IMR-90 (cell line): ENCODE data around the gene SEMA5A.
"Not testable (repeated sequence)": the region's sequence is repeated elsewhere in the genome, so short reads cannot be mapped to it uniquely, and the experiment has no call there.

Experiments
- BHLHE40 ChIP-seq: fragments of 150-350 bp; IDR thresholded peaks from 2 replicates; pipeline ENCODE4 v1.6.1; 2016; ENCODE audit warnings: mild to moderate bottlenecking, low read depth, low read length
- CEBPB ChIP-seq: IDR thresholded peaks from 2 replicates; pipeline ENCODE4 v1.6.1; 2012; ENCODE audit warnings: low read depth, low read length, improper control_type of control experiment
- MAZ ChIP-seq: IDR thresholded peaks from 2 replicates; pipeline ENCODE4 v1.6.1; 2012; ENCODE audit warnings: low read depth, mild to moderate bottlenecking, low read length, improper control_type of control experiment, moderate library complexity, borderline replicate concordance
- POLR2A ChIP-seq: IDR thresholded peaks from 2 replicates; pipeline ENCODE4 v1.6.1; 2012; ENCODE audit warnings: mild to moderate bottlenecking, low read depth, low read length
- RAD21 ChIP-seq: IDR thresholded peaks from 2 replicates; pipeline ENCODE4 v1.6.1; 2012; ENCODE audit warnings: low read length, improper control_type of control experiment
- RFX5 ChIP-seq: IDR thresholded peaks from 2 replicates; pipeline ENCODE4 v1.8.0; 2012; ENCODE audit warnings: low read depth, mild to moderate bottlenecking, low read length, moderate library complexity
- USF2 ChIP-seq: fragments of 150-350 bp; IDR thresholded peaks from 2 replicates; pipeline ENCODE4 v1.6.1; 2017; ENCODE audit warnings: mild to moderate bottlenecking, antibody characterized with exemption, low read length, low read depth
- TF ChIP-seq, protein P1 (sequence below): conservative IDR thresholded peaks from 2 replicates; pipeline ENCODE4 v1.5.1; 2012; ENCODE audit warnings: mild to moderate bottlenecking, low read depth, low read length, improper control_type of control experiment
- TF ChIP-seq, protein P2 (sequence below): fragments of 150-350 bp; IDR thresholded peaks from 2 replicates; pipeline ENCODE4 v1.6.1; 2016; ENCODE audit warnings: low read depth, mild to moderate bottlenecking, low read length, moderate library complexity, borderline replicate concordance

- not testable (repeated sequence) for TF ChIP-seq POLR2A, USF2, RAD21, CEBPB, BHLHE40, RFX5, MAZ
- TF ChIP-seq, protein P1, sequence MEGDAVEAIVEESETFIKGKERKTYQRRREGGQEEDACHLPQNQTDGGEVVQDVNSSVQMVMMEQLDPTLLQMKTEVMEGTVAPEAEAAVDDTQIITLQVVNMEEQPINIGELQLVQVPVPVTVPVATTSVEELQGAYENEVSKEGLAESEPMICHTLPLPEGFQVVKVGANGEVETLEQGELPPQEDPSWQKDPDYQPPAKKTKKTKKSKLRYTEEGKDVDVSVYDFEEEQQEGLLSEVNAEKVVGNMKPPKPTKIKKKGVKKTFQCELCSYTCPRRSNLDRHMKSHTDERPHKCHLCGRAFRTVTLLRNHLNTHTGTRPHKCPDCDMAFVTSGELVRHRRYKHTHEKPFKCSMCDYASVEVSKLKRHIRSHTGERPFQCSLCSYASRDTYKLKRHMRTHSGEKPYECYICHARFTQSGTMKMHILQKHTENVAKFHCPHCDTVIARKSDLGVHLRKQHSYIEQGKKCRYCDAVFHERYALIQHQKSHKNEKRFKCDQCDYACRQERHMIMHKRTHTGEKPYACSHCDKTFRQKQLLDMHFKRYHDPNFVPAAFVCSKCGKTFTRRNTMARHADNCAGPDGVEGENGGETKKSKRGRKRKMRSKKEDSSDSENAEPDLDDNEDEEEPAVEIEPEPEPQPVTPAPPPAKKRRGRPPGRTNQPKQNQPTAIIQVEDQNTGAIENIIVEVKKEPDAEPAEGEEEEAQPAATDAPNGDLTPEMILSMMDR = not testable (repeated sequence)
- TF ChIP-seq, protein P2, sequence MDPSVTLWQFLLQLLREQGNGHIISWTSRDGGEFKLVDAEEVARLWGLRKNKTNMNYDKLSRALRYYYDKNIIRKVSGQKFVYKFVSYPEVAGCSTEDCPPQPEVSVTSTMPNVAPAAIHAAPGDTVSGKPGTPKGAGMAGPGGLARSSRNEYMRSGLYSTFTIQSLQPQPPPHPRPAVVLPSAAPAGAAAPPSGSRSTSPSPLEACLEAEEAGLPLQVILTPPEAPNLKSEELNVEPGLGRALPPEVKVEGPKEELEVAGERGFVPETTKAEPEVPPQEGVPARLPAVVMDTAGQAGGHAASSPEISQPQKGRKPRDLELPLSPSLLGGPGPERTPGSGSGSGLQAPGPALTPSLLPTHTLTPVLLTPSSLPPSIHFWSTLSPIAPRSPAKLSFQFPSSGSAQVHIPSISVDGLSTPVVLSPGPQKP = not testable (repeated sequence)
Measured at GRCh38 chr5:9353048-9353447, 192.8 kb downstream of the SEMA5A start.
